K562 (cell line): ENCODE results near the gene HEMGN. TPM values are rescaled to one million over a fixed set of nuclear protein-coding genes. Genes with fewer than 3 reads are reported as not detected.

ENCODE experiments used
- ADNP ChIP-seq: fragments of 200-800 bp; sonication (Bioruptor generic); IDR thresholded peaks from 2 replicates; pipeline ENCODE4 v1.6.1; 2016; ENCODE audit warnings: missing genetic modification characterization, missing compliant biosample characterization
- ATF1 ChIP-seq, 2 experiments: fragments of 450-650 bp in 1 of 2; IDR thresholded peaks; 2 replicates each; pipeline ENCODE4 v1.6.1; 2016; ENCODE audit warnings: missing compliant biosample characterization in 1 of 2, missing genetic modification characterization in 1 of 2
- BRD9 ChIP-seq: fragments of 450-650 bp; IDR thresholded peaks from 2 replicates; pipeline ENCODE4 v1.6.1; 2018; ENCODE audit warnings: low read depth; ENCODE audit not compliant: partially characterized antibody
- CBX2 ChIP-seq: fragments of 200-600 bp; sonication (generic); IDR thresholded peaks from one replicate; pipeline ENCODE4 v1.6.1; 2012; ENCODE audit warnings: mild to moderate bottlenecking, low read length, inconsistent platforms; ENCODE audit not compliant: insufficient read depth, poor library complexity, severe bottlenecking
- ETV6 ChIP-seq, 3 experiments: fragments of 150-350 bp in 1 of 3; sonication (generic) in 1 of 3; formaldehyde crosslinking in 1 of 3; IDR thresholded peaks; 2 replicates each; pipeline versions ENCODE4 v1.6.1 to v1.8.0; 2014 to 2022; ENCODE audit warnings: borderline replicate concordance in 2 of 3, low read depth in 2 of 3, antibody characterized with exemption in 1 of 3, low read length in 1 of 3, mild to moderate bottlenecking in 1 of 3, missing genetic modification reagents in 1 of 3
- IRF1 ChIP-seq: sonication (generic); formaldehyde crosslinking; IDR thresholded peaks from 2 replicates; pipeline ENCODE4 v1.8.0; 2022; ENCODE audit warnings: missing genetic modification reagents, mild to moderate bottlenecking, borderline replicate concordance
- MTA1 ChIP-seq: fragments of 450-650 bp; IDR thresholded peaks from 2 replicates; pipeline ENCODE4 v1.6.1; 2017; ENCODE audit warnings: borderline replicate concordance
- MYNN ChIP-seq, 2 experiments: sonication (generic); formaldehyde crosslinking in 1 of 2; IDR thresholded peaks; 2 replicates each; pipeline versions ENCODE4 v1.5.0 to v1.6.1; 2016 to 2020; ENCODE audit warnings: antibody characterized with exemption in 1 of 2, missing genetic modification reagents in 1 of 2
- NFIC ChIP-seq: fragments of 450-650 bp; IDR thresholded peaks from 2 replicates; pipeline ENCODE4 v1.6.1; 2017; ENCODE audit warnings: mild to moderate bottlenecking, inconsistent platforms
- NFXL1 ChIP-seq: fragments of 450-650 bp; formaldehyde crosslinking; IDR thresholded peaks from 2 replicates; pipeline ENCODE4 v1.4.0; 2021; ENCODE audit warnings: mild to moderate bottlenecking
- RNF2 ChIP-seq: sonication (generic); IDR thresholded peaks from 2 replicates; pipeline ENCODE4 v1.6.1; 2016
- SRSF1 ChIP-seq: fragments of 200-400 bp; formaldehyde crosslinking; IDR thresholded peaks from 2 replicates; pipeline ENCODE4 v1.6.1; 2017; ENCODE audit warnings: mild to moderate bottlenecking, low read depth, low read length, moderate library complexity
- SRSF7 ChIP-seq: fragments of 200-400 bp; formaldehyde crosslinking; optimal IDR thresholded peaks from 2 replicates; pipeline ENCODE3; 2017; ENCODE audit warnings: mild to moderate bottlenecking, low read depth, low read length
- TAF15 ChIP-seq: fragments of 200-400 bp; formaldehyde crosslinking; IDR thresholded peaks from 2 replicates; pipeline ENCODE4 v1.6.1; 2017; ENCODE audit warnings: mild to moderate bottlenecking, low read depth, low read length, moderate library complexity
- TCF3 ChIP-seq: sonication (generic); formaldehyde crosslinking; IDR thresholded peaks from 2 replicates; pipeline ENCODE4 v1.4.0; 2020; ENCODE audit warnings: mild to moderate bottlenecking, missing genetic modification reagents
- ZNF212 ChIP-seq: fragments of 450-650 bp; formaldehyde crosslinking; IDR thresholded peaks from 2 replicates; pipeline ENCODE4 v1.4.0; 2020; ENCODE audit warnings: mild to moderate bottlenecking
- polyA plus RNA-seq, 8 experiments: library from polyadenylated mRNA; depleted of rRNA in 4 of 8; stranded (reverse) in 5 of 8; unstranded in 3 of 8; fragments of >200 nt; fragmentation: Nextera tagmentation in 2 of 8; fragmentation: Illumina TruSeq in 1 of 8; extraction: Ambion mirVana in 2 of 8; extraction: Trizol in 1 of 8; gene quantifications; 2 replicates each; pipeline versions ENCODE4 v1.2.1 to v1.2.3, GENCODE V29; 2011 to 2014; ENCODE audit warnings: inconsistent platforms in 1 of 8, missing spikeins in 1 of 8
- total RNA-seq, 7 experiments: library from RNA; depleted of rRNA in 6 of 7; stranded (reverse); fragments of >200 nt in 6 of 7; fragmentation: Illumina TruSeq in 2 of 7; extraction: Trizol in 2 of 7; gene quantifications; 2 replicates each; pipeline versions ENCODE4 v1.2.1 to v1.2.3, GENCODE V29; 2011 to 2021; ENCODE audit warnings: low replicate concordance in 1 of 7
- TF ChIP-seq, protein P1 (sequence below): fragments of 250-450 bp; sonication (Bioruptor Pico); IDR thresholded peaks from 2 replicates; pipeline ENCODE4 v1.5.0; 2021
- TF ChIP-seq, protein P2 (sequence below), 2 experiments: IDR thresholded peaks; 2 replicates each; pipeline ENCODE4 v1.6.1; 2011; ENCODE audit warnings: borderline replicate concordance in 1 of 2, control low read depth in 1 of 2, low read depth in 1 of 2, low read length in 1 of 2, mild to moderate bottlenecking in 1 of 2, mixed read lengths in 1 of 2, moderate library complexity in 1 of 2; ENCODE audit not compliant: insufficient read depth in 1 of 2, insufficient read length in 1 of 2, poor library complexity in 1 of 2, severe bottlenecking in 1 of 2; ENCODE audit errors: extremely low read depth in 1 of 2
- TF ChIP-seq, protein P3 (sequence below): fragments of 150-350 bp; IDR thresholded peaks from 2 replicates; pipeline ENCODE4 v1.6.1; 2014; ENCODE audit warnings: low read depth, mild to moderate bottlenecking, low read length, borderline replicate concordance

HEMGN gene
- total and polyA plus RNA-seq, 9 of the 15 experiments (the other 6 are each of a cell fraction or from before 2014, with no cell fraction given), result 56.3 to 258 (median 137) TPM

DNA sequence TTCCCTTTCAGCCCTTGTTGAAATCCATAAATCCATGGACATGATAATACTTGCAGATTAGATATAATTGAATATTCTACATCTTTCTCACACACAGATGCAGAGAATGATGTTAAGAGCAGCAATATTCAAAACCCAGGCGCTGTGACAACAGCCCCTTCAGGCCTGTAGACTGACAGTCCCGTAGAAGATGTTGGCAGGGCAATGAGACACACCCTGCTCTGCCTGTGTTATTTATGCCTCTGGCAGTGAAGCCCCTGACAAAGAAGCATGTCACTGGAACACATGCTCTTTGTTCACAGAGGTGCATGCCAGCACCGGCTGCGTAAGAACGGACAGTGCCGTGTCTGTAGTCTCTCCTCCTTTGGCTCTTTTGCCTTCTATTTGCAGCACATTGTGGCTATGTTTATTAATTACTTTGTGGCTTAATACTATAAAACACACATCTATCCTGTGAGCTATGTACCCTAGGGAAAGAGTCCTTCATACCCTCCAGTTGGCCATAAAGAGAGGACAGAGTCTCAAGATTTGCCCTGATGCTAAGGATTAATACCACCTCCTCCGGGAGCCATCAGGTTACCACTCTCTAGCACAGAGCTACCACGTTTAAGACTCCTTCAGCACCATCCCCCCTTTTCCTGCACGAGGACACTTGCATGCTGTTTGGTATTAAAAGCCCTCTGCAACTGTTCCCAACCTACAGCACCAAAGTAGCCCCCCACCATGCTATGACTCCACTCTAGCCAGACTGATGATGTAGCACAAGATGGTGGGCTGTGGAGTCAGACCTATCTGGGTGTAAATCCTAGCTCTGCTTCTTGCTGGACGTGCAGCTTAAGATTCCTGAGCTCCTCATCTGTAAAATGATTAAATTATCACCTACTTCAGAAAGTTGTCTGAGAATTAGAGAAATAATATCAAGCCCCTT is 43.2 kb upstream of the HEMGN start (continued):
- TF ChIP-seq ATF1 (CRISPR knock-in tag; IDR thresholded peaks at IDR 0.05) (no peak), ATF1 (tag; IDR thresholded peaks at IDR 0.05) (no peak; the same call in 1 of the 2 replicates), RNF2 (0 out of 2 replicates have a peak, but pooled peaks have one; percentile 3), CBX2 (no peak), IRF1 (CRISPR knock-in tag) (no peak), BRD9 (no peak), ADNP (tag) (no peak), ZNF212 (CRISPR knock-in tag) (no peak; the same call in 1 of the 2 replicates), SRSF7 (no peak), TCF3 (no peak), SRSF1 (no peak), NFIC (no peak), MTA1 (no peak), NFXL1 (CRISPR knock-in tag) (no peak), TAF15 (no peak), MYNN (IDR thresholded peaks at IDR 0.05) (peak; percentile 16; the same call in 1 of the 2 replicates), MYNN (CRISPR knock-in tag; IDR thresholded peaks at IDR 0.05) (no peak), ETV6 (IDR thresholded peaks at IDR 0.05; ENCODE audit: borderline replicate concordance in 1 of 2, low read depth in 2 of 2, low read length in 1 of 2) (no peak), ETV6 (CRISPR knock-in tag; IDR thresholded peaks at IDR 0.05; ENCODE audit: borderline replicate concordance) (no peak)
- TF ChIP-seq, protein P1, sequence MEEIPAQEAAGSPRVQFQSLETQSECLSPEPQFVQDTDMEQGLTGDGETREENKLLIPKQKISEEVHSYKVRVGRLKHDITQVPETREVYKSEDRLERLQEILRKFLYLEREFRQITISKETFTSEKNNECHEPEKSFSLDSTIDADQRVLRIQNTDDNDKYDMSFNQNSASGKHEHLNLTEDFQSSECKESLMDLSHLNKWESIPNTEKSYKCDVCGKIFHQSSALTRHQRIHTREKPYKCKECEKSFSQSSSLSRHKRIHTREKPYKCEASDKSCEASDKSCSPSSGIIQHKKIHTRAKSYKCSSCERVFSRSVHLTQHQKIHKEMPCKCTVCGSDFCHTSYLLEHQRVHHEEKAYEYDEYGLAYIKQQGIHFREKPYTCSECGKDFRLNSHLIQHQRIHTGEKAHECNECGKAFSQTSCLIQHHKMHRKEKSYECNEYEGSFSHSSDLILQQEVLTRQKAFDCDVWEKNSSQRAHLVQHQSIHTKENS (CRISPR knock-in tag), result no peak
- TF ChIP-seq, protein P2, sequence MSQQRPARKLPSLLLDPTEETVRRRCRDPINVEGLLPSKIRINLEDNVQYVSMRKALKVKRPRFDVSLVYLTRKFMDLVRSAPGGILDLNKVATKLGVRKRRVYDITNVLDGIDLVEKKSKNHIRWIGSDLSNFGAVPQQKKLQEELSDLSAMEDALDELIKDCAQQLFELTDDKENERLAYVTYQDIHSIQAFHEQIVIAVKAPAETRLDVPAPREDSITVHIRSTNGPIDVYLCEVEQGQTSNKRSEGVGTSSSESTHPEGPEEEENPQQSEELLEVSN (IDR thresholded peaks at IDR 0.05; ENCODE audit: borderline replicate concordance in 1 of 2, extremely low read depth in 1 of 2, insufficient read depth in 1 of 2, insufficient read length in 1 of 2, low read depth in 1 of 2, low read length in 1 of 2, poor library complexity in 1 of 2, severe bottlenecking in 1 of 2), result peak in 1 of 2 experiments; percentile 45
- TF ChIP-seq, protein P3, sequence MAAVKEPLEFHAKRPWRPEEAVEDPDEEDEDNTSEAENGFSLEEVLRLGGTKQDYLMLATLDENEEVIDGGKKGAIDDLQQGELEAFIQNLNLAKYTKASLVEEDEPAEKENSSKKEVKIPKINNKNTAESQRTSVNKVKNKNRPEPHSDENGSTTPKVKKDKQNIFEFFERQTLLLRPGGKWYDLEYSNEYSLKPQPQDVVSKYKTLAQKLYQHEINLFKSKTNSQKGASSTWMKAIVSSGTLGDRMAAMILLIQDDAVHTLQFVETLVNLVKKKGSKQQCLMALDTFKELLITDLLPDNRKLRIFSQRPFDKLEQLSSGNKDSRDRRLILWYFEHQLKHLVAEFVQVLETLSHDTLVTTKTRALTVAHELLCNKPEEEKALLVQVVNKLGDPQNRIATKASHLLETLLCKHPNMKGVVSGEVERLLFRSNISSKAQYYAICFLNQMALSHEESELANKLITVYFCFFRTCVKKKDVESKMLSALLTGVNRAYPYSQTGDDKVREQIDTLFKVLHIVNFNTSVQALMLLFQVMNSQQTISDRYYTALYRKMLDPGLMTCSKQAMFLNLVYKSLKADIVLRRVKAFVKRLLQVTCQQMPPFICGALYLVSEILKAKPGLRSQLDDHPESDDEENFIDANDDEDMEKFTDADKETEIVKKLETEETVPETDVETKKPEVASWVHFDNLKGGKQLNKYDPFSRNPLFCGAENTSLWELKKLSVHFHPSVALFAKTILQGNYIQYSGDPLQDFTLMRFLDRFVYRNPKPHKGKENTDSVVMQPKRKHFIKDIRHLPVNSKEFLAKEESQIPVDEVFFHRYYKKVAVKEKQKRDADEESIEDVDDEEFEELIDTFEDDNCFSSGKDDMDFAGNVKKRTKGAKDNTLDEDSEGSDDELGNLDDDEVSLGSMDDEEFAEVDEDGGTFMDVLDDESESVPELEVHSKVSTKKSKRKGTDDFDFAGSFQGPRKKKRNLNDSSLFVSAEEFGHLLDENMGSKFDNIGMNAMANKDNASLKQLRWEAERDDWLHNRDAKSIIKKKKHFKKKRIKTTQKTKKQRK, result no peak
